ENCODE results near the gene SHMT1.
"Not testable (repeated sequence)": the region's sequence is repeated elsewhere in the genome, so short reads cannot be mapped to it uniquely, and the experiment has no call there.

Gene SHMT1

DNA sequence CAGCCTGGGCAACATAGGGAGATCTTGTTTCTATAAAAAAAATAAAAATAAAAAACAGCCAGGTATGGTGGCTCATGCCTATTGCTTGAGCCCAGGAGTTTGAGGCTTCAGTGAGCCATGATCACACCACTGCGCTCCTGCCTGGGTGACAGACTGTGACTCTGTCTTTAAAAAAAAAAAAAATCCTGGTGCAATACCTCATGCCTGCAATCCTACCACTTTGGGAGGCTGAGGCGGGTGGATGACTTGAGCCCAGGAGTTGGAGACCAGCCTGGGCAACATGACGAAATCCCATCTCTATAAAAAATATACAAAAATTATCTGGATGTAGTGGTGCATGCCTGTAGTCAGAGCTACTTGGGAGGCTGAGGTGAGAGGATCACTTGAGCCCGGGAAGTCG, 15.3 kb upstream of the SHMT1 start:
- DNase-seq (ENCODE audit: low read depth in 2 of 2): not testable (repeated sequence)

DNA sequence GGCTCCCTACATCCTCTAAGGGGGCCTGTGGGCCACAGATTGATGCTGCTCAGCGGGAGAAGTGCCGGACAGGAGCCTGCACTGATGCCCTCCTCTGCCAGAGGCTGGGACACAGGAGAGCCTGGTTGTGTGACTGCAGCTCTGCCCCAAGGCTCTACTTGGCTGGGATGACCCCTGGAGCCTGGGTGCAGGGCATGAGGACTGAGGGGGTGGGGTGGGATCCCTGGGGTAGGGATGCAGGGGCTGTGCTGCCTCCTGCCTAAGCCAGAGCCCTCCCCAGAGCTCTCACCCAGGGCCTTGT, 14.8 kb upstream of the SHMT1 start:
- DNase-seq (ENCODE audit: low read depth in 2 of 2): no peak

DNA sequence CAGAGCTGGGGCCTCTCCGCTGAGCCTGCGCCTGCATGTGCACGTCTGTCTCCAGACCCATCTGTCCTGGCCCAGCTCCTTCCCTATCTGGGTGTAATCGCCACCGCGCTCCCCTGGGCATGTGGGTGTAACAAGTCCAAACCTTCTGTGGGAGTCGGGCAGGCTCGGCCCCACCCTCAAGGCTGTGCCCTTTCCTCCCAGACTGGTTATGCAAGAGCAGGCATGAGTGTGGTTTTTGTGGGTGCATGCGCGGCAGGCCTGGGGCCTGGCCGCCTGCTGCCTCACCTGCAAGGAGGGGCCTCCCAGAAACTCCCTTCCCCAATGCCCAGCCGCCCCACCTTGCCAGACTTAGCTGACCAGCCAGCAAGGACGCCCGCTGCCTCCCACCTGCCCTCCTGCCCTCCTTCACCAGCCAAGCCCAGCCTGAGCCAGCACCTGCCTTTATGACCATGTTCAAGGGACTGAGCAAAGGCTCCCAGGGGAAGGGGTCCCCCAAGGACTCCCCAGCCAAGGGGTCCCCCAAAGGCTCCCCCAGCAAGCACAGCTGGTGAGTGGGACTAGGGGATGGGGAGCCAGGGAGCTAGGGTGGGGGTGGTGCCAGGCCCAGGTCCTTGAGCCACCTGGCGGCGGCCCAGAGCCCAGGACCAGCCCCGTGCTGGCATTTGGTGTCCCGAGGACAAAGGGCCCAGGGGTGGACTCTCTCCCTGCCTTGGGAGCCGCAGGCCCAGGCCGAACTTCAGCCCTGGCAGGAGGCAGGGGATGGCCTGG, 14.3 kb upstream of the SHMT1 start, which contains the start of gene EVPLL:
EVPLL (plus strand) TSS at position 342 of the 768 bp plus-strand sequence. CDS start 3,160 bp downstream, outside the sequence.
- no peak for DNase-seq (ENCODE audit: low read depth in 2 of 2)

DNA sequence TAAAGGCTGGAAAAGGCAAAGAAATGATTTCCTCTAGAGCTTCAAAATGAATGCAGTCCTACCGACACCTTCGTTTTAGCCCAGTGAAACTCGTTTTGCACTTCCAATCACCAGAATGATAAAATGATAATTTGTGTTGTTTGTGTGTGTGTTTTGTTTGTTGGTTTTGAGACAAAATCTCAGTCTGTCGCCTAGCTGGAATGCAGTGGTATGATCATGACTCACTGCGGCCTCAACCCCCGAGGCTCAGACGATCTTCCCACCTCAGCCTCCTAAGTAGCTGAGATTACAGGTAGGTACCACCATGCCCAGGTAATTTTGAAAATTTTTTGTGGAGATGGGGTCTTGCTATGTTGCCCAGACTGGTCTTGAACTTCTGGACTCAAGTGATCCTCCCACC, 10.9 kb upstream of the SHMT1 start:
- no peak for DNase-seq (ENCODE audit: low read depth in 2 of 2)

DNA sequence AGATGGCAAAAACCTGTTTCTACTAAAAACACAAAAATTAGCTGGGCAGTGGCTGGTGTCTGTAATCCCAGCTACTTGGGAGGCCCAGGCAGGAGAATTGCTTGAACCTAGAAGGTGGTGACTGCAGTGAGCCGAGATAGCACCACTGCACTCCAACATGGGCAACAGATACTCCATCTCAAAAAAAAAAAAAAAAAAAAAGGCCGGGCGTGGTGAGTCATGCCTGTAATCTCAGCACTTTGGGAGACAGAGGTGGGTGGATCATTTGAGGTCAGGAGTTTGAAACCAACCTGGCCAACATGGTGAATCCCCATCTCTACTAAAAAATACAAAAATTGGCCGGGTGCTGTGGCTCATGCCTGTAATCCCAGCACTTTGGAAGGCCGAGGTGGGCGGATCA, 9.8 kb upstream of the SHMT1 start:
- not testable (repeated sequence) for DNase-seq (ENCODE audit: low read depth in 2 of 2)

DNA sequence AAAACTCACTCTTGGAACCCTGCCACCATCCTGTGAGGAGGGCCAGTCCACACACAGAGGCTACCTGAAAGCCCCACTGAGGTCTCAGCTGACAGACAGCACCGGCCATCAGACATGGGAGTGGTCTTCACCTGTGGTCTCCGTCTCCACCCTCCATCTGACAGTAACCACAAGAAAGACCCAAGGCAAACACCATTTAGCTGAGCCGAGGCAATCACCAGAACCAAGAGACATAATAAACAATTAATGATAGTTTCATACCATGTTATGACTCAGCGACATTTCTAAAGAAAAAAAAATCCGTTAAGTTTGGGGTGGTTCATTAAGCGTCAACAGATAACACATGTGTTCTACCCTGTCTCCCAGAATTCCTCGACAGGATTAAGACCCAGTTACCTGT, 8.1 kb upstream of the SHMT1 start:
- DNase-seq (ENCODE audit: low read depth in 2 of 2): no peak

DNA sequence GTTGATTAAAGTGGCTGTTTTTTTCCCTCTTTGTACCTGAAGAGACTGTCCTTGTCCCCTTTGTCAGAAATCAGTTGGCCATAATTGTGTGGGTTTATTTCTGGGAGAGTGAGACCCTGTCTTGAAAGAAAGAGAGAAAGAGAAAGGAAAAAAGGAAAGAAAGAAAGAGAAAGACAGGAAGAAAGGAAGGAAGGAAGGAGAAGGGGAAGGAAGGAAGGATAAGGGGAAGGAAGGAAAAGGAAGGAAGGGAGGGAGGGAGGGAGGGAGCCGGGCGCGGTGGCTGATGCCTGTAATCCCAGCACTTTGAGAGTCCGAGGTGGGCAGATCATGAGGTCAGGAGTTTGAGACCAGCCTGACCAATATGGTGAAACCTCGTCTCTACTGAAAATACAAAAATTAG, 7.4 kb upstream of the SHMT1 start:
- no peak for DNase-seq (ENCODE audit: low read depth in 2 of 2)

DNA sequence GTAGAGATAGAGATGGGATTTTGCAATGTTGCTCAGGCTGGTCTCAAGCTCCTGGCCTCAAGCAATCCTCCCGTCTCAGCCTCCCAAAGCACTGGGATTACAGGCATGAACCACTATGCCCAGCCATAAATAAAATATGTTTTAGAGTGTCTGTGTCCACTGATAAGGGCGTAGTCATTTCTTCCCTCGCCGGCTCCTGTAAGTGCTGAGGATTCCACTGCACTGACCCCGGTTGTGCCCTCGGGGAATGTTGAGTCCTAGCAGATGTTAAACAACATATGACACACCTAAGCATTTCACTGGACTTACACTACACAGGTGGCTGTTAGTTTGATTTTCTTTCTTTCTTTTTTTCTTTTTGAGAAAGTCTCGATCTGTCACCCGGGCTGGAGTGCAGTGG, 5.6 kb upstream of the SHMT1 start:
- DNase-seq (ENCODE audit: low read depth in 2 of 2): no peak

DNA sequence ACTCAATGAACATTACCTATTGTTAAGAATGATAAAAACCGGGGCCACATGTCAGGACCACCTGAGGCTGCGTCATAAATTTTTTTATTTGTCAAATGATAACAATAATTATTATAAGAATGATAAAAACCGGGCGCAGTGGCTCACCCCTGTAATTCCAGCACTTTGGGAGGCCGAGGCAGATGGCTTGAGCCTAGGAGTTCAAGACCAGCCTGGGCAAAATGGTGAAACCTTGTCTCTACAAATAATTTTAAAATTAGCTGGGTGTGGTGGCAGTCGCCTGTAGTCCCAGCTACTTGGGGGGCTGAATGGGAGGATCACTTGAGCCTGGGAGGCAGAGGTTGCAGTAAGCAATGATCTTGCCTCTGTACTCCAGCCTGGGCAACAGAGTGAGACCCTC, 816 bp upstream of the SHMT1 start:
- DNase-seq (ENCODE audit: low read depth in 2 of 2): no peak

DNA sequence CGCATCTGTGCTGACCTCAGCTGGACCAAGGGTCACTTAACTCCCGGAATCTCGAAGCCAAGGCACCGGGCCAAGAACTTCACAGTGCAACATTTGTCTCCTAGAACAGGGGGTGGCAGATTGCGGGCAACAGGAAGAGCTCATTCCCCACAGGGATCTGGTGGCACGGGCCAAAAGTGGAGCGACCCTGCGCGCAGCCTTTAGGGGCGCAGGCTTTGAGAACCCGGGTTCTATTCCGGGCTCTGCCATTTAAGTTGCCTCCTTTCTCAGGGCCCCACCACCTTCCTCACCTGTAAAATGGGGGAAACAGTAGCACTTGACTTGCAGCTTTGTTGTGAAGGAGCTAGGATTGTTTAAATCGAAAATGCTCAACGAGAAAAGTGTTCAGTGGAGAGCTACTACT, 651 bp downstream of the SHMT1 start:
- no peak for DNase-seq (ENCODE audit: low read depth in 2 of 2)

DNA sequence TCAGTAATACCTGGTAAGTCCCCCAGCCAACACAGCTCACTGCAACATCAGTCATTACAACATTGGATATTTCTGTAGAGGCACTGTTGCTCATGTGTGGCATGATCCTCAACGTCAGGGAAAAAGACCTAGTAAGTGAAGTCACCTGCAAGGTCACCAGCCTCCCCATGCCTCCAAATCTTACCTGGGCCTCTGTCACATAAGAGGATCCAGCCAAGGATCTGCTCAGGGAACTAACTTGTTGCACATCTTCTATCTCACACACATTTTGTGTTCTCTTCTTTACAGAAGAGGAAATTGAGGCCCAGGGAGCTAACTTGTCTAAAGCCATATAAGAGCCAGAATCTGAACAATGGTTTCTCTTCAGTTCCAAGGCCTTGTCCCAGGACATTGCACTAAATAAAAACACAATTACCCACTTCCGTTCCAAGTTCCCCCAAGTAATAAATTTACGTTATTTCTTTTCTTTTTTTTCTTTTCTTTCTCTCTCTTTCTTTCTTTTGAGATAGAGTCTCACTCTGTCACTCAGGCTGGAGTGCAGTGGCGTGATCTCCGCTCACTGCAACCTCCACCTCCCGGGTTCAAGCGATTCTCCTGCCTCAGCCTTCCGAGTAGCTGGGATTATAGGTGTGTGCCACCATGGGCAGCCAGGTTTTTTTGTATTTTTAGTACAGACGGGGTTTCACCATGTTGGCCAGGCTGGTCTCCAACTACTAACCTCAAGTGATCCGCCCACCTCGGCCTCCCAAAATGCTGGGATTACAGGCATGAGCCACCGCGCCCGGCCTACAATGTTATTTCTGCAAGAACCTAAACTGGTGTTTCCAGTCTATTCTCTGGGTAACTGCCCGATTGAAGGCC, 1.3 kb downstream of the SHMT1 start:
- DNase-seq (ENCODE audit: low read depth in 2 of 2): no peak

DNA sequence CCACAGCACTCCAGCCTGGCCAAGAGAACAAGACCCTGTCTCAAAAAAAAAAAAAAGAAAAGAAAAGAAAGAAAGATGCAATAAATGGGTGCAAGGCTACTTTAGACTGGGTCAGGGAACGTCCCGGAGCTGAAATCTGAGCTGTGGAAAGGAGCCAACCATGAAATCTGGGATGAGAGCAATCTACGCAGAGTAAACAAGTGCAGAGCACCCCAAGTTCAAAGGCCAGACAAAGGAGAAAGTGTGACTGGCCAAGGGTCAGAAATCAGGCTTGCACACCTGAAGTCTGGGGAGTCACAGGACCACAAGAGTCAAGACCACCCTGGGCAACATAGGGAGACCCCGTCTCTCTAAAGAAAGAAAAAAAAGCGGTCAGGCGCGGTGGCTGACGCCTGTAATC, 2.8 kb downstream of the SHMT1 start:
- no peak for DNase-seq (ENCODE audit: low read depth in 2 of 2)

DNA sequence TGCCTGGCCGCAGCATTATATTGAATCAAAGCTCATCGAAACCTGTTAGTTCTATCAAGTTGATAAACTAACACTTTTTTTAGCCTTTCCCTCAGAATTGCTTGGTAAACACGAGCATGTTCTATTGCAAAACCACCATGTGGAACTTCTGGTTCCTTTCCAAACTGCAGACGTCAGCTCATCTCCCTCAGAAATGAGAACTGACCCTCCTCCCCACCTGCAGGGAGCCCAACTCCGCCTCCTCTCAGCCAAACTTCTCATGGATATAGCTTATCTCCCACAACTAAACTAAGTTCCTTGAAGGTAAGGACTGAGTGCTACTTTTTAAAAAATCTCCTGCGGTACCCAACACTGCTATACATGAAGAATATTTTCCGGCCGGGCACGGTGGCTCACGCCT, 6.7 kb downstream of the SHMT1 start:
- DNase-seq (ENCODE audit: low read depth in 2 of 2): no peak

DNA sequence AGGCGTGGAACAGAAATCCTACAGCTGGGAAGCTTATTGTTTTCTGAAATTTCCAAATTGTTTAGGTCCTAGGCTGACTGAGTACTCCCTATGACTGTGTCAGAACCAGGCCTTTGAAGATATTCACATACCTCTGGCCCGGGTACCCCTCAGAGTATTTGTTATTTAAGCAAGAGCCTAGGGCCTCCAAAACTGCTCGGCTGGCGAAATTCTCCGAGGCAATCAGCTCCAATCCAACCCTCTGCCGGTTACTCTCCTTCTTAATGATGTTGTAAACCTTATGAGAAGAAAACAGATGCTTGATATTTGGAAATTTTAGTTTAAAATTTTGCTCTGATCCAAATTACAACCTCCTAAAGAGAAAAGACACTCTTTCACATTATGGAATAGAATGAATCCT, 9.8 kb downstream of the SHMT1 start:
- DNase-seq (ENCODE audit: low read depth in 2 of 2): no peak

DNA sequence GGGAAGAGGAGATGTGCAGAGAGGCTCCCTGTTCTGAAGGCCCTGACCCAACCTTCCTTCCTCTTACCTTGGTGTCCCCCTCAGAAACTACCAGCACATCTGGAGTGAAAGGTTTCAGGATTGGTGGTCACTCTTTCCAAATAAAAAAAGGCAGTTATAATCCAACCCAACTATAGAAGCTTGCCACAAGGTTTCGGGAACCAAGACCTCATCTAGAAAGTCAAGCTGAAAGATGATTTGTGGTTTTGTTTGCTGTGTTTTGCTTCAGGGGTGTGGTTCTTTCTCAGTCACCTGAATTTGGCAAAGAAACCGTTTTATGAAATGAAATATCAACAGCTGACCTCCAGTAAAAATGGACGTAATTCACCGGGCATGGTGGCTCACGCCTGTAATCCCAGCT, 19.3 kb downstream of the SHMT1 start:
- DNase-seq (ENCODE audit: low read depth in 2 of 2): no peak

DNA sequence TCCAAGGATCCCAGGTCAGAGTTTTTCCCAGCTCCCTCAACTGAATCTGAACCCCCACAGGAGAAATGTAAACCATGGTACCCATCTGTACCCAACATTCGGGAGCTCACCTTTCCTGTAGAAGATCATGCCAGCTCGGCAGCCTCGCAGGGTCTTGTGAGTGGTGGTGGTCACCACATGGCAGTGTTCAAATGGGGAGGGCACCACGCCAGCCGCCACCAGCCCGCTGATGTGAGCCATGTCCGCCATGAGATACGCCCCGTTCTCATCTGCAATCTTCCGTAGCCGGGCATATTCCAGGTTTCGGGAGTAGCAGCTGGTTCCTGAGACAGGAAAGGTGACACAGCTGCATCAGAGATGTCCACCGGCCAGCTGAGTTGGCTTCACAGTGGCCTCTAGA, 23.4 kb downstream of the SHMT1 start:
- DNase-seq (ENCODE audit: low read depth in 2 of 2): no peak

DNA sequence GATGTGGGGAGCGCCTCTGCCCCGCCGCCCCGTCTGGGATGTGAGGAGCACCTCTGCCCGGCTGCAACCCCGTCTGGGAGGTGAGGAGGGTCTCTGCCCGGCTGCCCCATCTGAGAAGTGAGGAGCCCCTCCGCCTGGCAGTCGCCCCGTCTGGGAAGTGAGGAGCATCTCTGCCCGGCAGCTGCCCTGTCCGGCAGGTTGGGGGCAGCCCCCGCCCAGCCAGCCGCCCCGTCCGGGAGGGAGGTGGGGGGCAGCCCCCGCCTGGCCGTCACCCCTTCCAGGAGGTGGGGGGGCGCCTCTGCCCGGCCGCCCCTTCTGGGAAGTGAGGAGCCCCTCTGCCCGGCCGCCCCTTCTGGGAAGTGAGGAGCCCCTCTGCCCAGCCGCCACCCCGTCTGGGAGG, 25.2 kb downstream of the SHMT1 start:
- DNase-seq (ENCODE audit: low read depth in 2 of 2): not testable (repeated sequence)

DNA sequence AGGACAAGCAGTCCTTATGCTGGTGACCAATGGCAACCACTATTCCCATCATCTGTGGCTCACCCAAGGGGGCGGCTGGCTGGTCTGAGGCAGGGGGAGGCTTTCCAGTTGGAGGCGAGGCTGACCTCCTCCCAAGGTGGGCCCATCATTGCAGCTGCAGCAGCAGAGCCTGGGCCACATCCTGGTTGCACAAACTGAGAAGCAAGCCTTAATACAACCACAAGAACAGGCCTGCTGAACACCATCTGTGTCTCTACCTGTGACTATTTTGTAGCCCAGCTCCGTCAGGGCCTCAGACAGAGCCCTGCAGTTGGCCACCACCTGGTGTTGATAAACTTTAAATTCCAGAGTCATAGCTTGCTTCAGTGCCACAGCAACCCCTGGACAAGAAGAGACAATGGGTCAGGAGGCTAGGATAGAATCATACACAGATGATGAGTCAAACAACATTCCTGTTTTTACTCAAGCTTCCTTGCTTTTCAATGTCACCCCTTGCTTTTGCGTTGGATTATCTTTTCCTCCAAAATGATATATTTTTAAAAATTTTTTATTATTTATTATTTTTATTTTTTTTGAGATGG, 30.4 kb downstream of the SHMT1 start:
- DNase-seq (ENCODE audit: low read depth in 2 of 2): no peak

DNA sequence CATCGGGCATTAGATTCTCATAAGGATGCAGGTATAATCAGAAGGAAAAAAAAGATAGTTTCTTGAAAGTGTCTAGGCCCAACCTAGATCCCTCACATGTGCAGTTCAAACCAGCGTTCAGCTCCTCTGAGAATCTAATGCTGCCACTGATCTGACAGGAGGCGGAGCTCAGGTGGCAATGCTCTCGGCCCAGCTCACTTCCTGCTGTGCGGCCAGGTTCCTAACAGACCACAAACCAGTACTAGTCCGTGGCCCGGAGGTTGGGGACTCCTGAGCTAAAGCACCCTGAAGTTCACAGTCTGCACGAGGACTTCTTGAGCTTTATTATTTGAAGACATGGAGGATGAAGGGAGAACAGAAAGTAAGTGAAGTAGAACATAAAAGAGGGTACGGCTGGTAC, 31.5 kb downstream of the SHMT1 start:
- no peak for DNase-seq (ENCODE audit: low read depth in 2 of 2)

DNA sequence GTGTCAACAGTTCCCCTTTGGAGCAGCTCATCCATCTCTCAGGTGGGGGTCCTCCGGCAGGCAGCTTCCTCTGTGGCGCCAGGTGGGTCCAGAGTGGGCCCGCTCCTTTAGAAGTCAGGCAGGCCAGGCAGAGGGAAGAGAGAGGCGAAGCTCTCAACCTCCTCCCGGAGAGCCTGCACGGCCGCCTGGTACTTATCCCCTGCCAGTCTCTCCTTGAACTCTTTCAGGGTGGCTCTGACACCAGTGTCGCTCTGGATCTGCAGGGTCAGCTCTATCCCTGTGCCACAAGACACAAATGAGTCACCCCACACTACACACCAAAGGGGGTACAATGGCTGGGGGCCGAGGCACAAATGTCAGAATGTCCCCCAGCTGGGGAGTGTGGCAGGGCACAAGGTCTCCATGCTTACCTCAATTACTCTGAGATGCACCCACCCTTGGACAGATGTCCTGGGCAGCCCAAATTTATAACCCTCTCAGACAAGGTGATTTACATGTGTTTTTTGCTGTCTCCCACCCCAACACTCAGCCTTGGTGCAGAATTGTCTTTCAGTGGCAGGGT, 34.6 kb downstream of the SHMT1 start:
- no peak for DNase-seq (ENCODE audit: low read depth in 2 of 2)

DNA sequence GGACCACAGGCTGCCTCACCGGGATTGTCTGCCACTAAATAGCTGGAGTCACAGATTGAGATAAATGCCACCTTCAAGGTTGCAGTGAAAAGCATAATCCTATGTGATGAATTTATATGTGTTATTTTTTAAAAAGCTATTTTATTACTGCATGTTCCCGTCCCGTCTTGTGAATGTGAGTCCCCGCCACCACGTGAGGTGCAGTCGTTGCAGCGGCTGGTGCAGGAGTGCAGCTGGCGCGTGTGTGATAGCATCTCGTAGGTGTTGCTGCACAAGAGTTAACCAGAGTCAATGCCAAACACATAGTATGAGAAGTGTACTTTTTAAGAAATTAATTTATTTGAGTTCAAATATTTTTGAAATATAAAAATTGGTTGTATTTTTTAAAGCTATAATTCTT, 35.8 kb downstream of the SHMT1 start:
- no peak for DNase-seq (ENCODE audit: low read depth in 2 of 2)

DNA sequence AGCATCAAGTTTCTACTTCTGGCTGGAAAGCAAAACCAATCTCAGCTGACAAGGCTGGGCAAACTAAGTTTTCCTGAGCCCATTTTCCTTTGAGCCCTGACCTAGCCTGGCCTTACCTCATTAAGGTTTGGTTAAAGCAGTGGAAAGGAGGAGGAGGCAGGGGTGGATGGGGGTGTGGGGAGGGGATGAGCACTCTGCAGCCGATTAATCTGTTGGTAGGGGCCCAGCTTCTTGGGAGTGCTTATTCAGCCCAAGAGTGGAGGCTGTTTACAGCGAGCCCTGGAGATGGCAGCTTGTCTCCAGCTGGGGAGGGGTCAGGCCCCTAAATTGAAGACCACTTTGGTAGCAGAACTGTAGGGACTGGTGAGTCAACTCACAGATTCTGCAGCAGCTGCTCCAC, 36.3 kb downstream of the SHMT1 start:
- no peak for DNase-seq (ENCODE audit: low read depth in 2 of 2)

DNA sequence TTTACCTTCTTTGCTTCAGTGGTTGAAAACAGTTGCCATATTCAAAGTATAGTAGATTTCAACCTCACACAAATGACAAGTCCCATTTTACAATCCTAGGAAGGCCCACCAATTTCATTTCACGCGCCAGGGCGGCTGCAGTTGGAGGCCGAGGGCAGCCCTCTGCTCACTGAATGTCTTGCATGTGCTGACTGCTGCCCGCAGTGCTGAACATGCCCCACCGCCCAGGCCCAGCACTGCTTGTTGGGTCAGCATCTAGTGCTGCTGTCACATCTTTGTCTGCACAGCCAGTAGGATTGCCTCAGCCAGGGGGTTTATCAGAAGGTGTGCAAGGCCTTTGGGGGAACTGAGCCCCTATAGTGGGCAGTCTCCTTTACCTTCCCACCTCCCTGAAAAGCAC, 36.8 kb downstream of the SHMT1 start:
- no peak for DNase-seq (ENCODE audit: low read depth in 2 of 2)

All from stimulated activated CD8-positive, alpha-beta memory T cell treated with anti-CD3 and anti-CD28 coated beads, Interleukin-7, amount 100 ng/mL, for 1 hour (primary cell).